Activated T-helper 9 cell treated with anti-CD3 and anti-CD28 coated beads, Interleukin-2, amount 50 U/mL, for 16 hours (primary cell): ENCODE results near the gene A1BG.
A peak's percentile ranks its signal among the peaks of the same experiment; 100 is the strongest.
"Not testable (repeated sequence)": the region's sequence is repeated elsewhere in the genome, so short reads cannot be mapped to it uniquely, and the experiment has no call there.

Experiments
- DNase-seq: peaks from one replicate; pipeline ENCODE4 v3.0.0-alpha.2; 2020; ENCODE audit warnings: low read depth

The A1BG gene

DNA sequence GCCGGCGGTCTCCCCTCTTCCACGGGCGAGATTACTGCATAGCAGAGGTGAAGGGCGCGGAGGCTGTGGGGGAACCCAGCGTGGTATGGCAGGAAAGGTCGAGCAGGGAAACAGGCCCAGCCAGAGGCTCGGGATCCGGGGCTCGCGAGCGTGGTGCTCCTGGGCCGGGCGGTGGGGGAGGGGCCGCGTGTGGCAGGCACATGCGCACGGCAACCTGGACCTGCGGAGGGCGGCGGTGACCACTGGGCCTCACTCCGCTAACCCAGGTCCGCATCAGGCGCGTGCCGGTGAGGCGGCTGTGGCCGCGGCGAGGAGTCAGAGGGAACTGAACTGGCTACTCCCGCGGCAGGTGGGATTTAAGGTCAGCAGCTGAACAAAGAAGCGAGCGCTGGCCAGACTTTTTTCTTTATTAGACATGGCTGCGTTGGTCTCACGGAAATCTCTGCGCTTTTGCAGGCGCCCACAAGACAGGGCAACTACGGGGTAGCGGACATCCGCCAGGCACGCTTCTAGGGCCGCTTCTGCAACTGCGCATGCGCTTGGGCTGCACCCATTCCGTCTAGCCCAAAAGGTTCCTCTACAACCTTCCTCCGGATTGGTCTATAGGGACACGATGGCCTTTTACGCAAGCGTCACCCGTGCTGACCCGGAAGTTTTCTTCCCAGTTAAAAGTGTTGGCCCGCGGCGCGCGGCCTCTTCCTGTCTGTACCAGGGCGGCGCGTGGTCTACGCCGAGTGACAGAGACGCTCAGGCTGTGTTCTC, 33.5 kb upstream of the A1BG start, which contains the start of gene RPS5:
Gene RPS5 (plus strand): TSS at position 694 of the 762 bp plus-strand sequence. CDS start 869 bp downstream, outside the sequence.
- DNase-seq = peak; percentile 92

- no peak for DNase-seq
These were observed 32.7 kb upstream of the A1BG start for GRCh38 chr19:58385891-58386575.

DNA sequence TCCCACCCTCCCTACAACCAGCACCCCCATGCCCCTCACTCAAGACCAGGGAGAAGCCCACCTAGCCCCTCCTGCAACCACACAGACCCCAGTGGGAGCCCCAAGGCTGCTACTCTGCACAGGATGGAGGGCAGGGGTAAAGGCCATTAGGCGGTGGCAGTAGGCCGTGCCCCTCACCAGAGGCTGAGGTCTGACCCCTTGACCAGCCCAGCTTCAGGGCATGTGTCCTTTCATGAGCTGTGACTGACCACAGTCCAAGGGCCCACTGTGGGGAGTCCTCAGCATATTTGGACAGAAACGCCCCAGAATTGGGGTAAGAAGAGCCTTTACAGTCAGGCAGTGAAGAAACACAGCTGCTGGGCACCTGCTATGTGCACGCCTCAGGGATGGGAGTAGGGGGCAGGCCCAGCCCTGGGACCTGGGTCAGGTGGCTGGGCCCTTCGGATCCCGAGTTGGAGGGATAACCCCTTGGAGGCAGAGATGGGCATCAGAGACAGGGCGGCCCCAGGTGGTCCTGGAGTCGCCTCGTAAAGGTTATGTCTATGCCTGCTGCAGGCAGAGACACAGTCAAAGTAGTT, 32.1 kb upstream of the A1BG start:
- DNase-seq = no peak

DNA sequence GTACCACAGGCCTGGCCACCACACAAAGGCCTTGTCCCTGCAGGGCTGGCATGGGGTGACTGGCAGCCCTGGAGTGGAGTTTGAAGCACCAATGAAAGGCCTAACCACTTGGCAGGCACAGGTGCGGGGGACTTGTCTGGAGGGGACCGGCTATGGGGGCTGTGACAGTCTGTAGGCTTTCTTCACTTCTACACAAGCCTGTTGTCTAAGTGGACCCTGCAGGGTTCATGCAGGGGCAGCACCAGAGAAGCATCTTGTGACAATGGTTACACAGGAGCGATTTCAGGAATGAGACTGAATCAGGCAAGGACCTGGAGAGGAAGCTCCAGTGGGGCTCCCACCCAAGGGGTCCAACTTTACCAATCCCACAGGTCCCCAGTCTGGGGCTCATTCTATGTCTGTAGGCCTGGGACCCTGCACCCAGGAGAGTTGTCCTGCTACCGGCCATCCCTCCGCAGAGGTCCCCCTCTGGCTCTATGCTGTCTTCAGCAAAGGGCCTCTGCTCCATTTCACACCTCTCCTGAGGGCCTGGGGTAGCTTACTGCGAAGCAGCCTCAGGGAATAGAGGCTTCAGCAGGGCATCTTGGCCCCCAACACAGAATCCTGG, 29.8 kb upstream of the A1BG start:
- no peak for DNase-seq

DNA sequence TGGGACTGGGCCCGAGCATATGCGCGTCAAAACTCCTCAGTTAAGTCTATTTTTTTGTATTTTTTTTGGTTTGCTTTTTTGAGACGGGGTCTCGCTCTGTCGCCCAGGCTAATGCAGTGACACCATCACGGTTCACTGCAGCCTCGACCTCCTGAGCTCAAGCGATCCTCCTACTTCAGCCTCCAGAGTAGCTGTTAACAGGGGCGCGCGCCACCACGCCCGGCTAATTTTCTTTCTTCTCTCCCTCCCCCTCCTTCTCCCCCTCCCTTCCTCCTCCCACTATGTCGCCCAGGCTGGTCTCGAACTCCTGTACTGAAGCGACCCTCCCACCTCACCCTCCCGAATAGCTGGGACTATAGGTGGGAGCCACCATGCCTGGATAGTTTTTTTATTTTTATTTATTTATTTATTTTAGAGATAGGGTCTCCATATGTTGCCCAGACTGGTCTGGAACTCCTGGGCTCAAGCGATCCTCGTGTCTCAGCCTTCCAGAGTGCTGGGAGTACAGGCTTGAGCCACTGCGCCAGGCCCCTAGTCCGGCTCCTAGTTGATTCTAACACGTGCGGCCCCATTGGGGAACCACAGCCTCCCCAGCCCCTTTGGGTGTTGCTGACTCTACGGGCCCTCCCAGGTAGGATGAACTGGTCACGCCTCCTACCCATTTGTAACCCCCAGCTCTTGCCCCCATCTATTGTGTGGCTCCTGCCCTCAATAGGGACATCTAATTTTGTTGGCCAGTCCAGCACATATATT, 28.3 kb upstream of the A1BG start:
- no peak for DNase-seq

GRCh38 chr19:58380662-58381459, 27.6 kb upstream of the A1BG start, which contains the start of gene ZNF837:
Gene ZNF837 (minus strand): TSS chr19:58381030. CDS start chr19:58369332, 11,698 bp downstream.
- DNase-seq = peak; percentile 95

- DNase-seq = no peak
These were observed 26.9 kb upstream of the A1BG start for GRCh38 chr19:58380037-58380661.

GRCh38 chr19:58379246-58379645, 26.0 kb upstream of the A1BG start:
- DNase-seq = no peak

DNA sequence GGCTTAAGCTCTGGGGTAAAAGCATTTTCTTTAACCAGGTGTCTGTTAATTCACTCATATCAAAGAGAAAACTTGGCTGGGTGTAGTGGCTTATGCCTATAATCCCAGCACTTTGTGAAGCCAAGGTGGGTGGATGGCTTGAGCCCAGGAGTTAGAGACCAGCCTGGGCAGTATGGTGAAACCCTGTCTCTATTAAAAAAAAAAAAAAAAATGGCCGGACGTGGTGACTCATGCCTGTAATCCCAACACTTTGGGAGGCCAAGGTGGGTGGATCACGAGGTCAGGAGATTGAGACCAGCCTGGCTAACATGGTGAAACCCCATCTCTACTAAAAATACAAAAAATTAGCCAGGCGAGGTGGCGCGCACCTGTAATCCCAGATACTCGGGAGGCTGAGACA, 23.4 kb upstream of the A1BG start:
- DNase-seq = not testable (repeated sequence)

GRCh38 chr19:58374200-58374599, 20.9 kb upstream of the A1BG start:
- no peak for DNase-seq

GRCh38 chr19:58372311-58373133, 19.2 kb upstream of the A1BG start:
- DNase-seq = no peak

DNA sequence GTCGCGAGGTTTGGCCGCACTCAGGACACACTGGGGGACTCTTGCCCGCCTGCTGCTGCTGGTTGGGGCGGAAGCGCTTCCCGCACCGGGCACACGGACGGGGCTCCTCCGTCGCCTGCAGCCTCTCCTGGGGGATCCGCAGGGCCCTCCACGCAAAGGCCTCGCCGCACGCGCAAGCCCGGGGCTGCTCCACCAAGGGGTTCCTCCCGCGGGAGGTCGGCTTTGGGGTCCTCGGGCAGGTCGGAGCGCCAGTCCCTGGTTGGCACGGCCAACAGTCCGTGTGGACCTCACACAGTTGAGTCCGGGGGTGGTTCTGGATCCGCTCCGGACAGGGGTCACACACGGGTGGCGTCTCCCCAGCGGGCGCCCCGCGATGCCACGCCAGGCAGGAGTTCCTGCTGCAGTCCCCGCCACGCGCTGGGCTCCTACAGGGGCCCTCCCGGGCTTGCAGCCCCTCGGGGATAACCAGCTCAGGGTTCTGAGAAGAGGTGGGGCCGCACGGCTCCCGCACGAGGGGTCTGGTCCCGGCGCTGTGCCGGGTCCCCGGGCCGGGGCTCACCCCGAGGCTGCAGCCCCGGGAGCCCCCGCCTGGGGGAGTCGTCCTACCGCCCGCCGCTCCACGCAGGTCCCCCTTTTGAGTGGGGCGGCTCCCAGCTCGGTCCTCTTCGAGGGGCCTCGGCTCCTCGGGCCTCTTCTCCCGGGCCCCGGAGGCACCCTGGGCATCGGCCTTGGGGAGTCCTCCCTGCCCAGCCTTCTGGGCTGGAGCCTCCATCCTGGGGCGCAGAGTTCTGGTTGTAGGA, 15.5 kb upstream of the A1BG start:
- no peak for DNase-seq

- no peak for DNase-seq
These were observed 14.6 kb upstream of the A1BG start for GRCh38 chr19:58367698-58368454.

GRCh38 chr19:58366585-58367430, 13.5 kb upstream of the A1BG start:
- no peak for DNase-seq

DNA sequence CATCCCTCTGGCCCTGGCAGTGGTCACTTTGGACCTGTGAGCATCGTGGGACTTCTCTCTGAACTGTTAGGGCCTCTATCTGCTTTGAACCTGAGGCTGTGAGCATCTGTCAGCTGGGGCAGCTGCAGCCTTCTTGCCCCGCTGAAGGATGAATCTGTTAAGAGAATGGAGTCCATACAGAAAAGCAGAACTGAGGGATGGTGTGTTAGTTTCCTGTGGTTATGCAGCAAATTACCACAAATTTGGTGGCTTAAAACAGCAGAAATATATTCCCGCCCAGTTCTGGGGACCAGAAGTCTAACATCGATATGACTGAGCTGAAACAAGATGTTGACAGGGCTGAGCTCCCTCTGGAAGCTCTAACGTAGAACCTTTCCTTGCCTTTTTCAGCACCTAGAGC, 10.9 kb upstream of the A1BG start:
- DNase-seq = no peak

DNA sequence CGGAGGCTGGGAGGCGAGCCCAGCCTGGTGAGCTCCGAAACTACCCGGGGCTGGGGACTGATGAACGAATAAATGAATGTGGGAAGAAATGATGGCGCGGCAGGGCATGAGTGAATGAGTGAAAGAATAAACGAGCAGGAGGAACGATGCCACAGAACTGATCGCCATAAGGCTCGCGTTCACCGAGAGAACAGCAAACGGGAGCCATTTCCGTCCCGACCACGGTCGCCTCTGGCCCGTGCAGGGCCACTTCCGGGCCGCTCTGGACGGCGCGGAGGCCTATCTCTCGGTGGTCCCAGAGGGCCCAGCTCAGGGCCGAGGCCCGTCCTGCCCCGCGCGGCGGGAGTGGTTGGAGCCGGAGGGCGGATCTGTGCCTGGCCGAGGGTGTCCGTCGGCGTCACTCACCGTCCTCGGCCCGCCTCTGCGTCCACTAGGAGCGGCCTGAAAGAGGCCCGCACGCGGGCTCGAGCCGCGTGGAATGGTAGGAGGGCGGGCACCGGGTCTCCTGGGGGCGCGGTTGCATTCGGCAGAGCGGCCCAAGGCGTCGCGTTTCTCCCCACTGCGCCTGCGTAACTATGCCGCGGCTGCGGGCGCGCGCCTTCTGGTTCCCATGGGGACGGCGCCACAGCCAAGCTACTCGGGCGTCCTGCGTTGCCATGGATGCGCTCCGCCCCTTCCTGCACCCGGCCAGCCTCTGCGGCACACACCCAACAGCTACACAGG, 9.1 kb upstream of the A1BG start, which contains the start of gene ZNF497:
Gene ZNF497 (minus strand): TSS at position 480 of the 723 bp plus-strand sequence. CDS start 5,116 bp downstream, outside the sequence.
- peak; percentile 96 for DNase-seq
